GM21619 (cell line): ENCODE data around the gene MYOD1.
A peak's percentile ranks its signal among the peaks of the same experiment; 100 is the strongest.

Source experiments
- ATAC-seq: cut with Tn5 transposase; IDR thresholded peaks from one replicate; pipeline ENCODE4 v1.9.1; 2021; ENCODE audit not compliant: unreplicated experiment

MYOD1 gene

GRCh38 chr11:17748761-17749721 is 29.7 kb downstream of the MYOD1 start:
- no peak for ATAC-seq

GRCh38 chr11:17750013-17750800 is 30.8 kb downstream of the MYOD1 start:
- no peak for ATAC-seq

- no peak for ATAC-seq
Measured at GRCh38 chr11:17750801-17751165, 31.4 kb downstream of the MYOD1 start.

GRCh38 chr11:17751558-17751957 is 32.2 kb downstream of the MYOD1 start:
- no peak for ATAC-seq

GRCh38 chr11:17752144-17752543 is 32.8 kb downstream of the MYOD1 start:
- ATAC-seq, result no peak

GRCh38 chr11:17753153-17753552 is 33.8 kb downstream of the MYOD1 start:
- no peak for ATAC-seq

GRCh38 chr11:17753641-17754040 is 34.3 kb downstream of the MYOD1 start:
- no peak for ATAC-seq

- ATAC-seq, result no peak
Measured at GRCh38 chr11:17755891-17756290, 36.5 kb downstream of the MYOD1 start.

- no peak for ATAC-seq
Measured at GRCh38 chr11:17760102-17761029, 41.0 kb downstream of the MYOD1 start.

DNA sequence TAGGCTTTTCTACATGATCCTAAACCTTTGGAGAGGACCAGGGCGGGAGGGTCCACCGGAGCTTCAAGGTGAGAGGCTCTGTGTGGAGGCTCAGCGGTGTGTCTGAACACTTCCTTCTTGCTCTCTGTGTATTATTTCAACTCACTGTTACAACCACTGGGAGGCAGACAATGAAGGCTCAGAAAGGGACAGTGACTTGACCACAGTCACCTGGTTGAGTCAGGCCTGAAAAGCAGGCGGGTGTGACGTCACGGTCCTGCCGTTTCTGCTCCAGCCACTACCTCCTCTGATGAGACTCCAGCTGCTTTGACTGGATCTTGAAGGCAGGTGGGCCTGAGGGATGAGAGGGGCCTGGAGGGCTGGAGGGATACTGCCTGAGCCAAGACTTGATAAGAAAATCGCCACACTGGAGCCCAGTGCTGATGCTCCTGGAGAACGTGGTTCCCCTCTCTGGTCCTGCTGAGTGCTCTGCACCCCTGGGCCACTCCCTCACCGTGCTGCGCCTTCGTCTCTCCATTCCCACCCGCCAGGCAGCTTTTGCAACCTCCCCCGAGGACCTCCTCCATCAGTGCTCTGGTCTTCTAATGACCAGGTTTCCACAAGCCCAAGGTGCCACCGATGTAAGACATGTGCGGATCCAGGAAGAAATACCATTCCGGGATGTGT is 43.1 kb downstream of the MYOD1 start:
- peak; percentile 83 for ATAC-seq

DNA sequence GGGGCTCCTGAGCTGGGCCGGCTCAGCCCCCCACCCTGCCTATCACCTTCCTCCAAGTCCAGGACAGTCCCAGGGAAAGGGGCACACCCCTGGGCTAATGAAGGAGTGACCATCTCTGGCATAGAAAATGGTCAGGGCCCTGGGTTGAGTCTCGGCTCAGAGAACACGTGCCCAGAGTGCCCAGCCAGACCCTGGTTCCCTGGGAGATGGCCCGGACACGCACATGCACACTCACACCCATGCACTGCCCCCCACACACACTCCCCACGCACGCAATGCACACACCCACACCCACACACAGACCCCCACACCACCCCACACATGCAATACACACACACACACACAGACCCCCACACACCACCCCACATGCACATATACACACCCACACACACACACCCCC is 43.9 kb downstream of the MYOD1 start:
- ATAC-seq, result no peak

DNA sequence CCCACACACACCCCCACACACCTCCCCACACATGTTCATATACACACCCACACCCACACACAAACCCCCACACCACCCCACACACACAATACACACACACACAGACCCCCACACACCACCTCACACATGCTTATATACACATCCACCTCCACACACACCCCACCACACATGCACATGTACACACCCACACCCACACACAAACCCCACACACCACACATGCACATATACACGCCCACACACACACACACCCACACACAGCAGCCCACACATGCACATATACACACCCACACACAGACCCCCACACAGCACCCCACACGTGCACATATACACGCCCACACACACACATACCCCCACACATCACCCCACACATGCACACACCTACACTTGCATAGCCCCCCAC is 44.3 kb downstream of the MYOD1 start:
- no peak for ATAC-seq

DNA sequence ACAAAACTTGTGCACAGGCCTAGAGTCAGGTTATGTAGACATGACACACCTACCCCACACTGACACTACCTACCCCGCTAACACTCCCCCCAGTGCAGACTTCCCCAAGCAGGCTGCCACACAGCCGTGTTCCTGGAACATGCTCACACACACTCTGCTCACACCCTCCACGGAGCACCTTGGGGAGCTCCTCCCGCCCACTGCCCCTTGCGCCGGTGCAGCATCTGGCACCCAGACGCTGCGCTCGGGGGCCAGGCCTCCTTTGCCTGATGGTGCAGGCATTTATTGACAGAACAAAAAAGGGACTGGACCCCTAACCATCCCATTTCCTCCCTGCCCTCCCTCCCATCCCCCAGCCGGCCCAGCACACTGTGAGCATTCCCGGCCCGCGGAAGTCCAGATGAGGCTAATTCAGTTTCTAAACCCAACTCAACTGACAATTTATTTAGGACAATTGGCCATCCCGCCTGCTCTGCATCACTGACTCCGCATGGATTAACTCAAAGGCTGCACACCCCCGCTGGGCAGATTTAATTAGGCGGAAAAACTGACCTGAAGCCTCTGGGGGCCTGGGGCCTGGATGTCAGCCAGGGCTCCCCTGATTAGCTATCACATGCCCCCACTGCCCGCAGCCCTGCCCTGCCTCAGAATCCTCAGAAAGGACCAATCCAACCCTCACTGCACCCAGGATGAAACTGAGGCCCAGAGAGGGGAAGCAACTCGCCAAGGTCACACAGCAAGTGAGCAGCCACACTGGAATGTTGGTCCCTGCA is 45.3 kb downstream of the MYOD1 start:
- no peak for ATAC-seq

DNA sequence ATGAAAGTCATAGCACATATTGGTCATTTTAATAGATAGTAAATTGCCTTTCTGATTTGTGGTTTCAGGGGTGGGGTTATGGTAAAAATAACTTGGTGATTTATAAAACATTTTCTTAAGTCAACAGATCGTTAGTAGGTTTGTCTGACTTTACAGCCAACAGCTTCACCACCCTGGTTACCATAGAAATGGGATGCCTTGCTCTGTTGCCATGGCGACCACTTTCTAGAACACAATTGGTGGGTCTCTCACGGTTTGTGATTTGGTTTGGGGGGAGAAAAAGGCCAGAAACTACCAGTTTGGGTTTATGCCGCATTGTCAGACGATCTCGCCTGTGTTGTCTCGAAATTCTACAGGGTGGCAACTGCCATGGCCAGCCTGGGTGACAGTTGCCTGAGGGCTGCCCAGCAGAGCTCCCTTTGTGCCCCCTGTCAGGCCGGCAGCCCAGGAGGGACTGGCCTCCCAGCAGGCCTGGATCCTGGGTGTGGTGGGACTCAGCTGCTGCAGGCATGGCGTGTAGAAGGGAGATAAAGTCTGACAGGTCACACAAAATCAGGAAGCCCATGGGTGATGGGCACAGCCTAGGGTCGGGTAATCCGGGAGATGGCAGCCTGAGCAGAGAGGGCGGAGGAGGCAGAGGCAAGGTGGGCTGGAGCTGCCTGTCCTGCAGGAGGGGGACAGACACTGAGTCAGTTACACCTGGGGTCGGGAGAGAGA is 46.1 kb downstream of the MYOD1 start:
- no peak for ATAC-seq

DNA sequence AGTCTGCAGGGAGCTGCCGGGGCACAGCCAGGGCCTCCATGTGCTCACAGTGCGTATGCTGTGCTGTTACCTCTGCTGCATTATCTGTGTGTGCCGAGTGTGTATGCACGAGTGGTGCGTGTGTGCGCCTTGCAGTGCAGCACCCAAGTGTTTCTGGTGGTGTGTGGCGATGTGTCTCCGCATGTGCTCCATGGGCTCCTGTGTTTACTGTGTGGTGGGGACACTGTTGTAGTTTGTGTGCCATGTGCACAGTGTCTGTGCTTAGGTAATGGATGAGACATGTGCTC is 46.6 kb downstream of the MYOD1 start:
- no peak for ATAC-seq

- ATAC-seq, result no peak
Measured at GRCh38 chr11:17766590-17766989, 47.2 kb downstream of the MYOD1 start.

- no peak for ATAC-seq
Measured at GRCh38 chr11:17767301-17767885, 48.0 kb downstream of the MYOD1 start.

DNA sequence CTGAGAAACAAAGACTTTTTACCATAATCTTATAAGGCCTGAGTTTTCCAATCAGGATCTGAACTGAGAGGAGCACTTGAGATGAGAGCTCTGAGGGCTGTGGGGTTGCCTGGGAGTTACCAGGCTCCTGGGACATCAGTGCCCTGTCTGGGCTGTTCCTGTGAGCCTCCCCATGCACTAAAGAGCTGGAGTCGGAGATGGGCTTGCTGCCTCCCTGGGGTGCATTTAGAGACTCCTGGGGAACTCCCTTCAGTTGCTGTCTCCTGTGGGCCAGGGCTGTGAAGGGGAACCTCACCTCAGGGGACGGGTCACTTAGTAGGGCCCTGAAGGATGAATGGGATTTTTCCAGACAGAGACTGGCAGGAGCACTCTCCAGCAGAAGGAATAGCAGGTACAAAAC is 48.5 kb downstream of the MYOD1 start:
- no peak for ATAC-seq

DNA sequence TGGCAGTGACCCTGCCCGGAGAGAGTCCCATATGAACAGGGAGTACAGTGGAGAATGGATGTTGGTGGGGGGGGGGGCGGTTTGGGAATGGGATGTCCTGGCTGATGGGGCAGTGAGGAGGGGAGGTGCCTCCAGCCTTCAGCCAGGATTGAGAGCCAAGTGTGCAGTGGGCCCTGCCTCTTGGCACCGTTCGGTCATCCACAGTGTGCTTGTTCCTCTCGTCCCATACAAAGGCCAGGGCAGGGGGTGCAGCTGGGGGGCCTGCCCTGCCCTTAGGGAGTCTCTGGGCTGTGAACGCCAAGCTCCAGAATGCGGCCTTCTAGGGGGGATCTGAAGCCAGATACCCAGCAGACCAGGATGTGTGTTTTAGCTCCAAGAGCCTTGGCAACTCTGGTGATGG is 49.2 kb downstream of the MYOD1 start:
- no peak for ATAC-seq
